Measurements from ENCODE around the gene FBXW4.

DNA sequence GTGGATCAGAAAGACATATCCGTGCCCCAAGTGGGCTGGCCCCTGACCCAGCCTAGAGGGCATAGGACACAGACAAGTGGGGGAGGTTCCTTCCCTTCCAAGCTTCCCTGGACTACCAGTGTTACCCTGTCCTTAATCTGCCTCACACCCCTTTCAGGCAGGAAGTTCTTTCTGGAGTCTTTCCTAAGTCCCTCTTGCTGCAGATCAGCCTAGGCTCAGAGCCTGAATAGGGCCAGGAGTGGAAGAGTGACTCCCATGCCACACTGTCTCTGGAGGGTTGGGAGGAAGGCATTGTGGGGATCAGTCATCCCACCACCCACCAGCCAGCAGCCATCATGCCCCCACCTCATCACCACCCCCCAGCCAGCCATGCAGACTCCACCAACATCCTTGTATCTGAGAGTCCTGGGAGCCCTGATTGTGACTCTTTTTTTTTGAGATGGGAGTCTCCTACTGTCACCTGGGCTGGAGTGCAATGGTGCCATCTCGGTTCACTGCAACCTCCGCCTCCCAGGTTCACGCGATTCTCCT, 129.5 kb downstream of the FBXW4 start:
- TF ChIP-seq CTCF (IDR thresholded peaks at IDR 0.05) (no peak), POLR2A (IDR thresholded peaks at IDR 0.05) (no peak), POLR2AphosphoS5 (IDR thresholded peaks at IDR 0.05) (no peak)

Data from prostate gland (tissue), 2 donors.